Prostate gland (tissue), 2 donors: ENCODE data around the gene MAGEA1. TPM values are rescaled to one million over a fixed set of nuclear protein-coding genes. Genes with fewer than 3 reads are reported as not detected.

ENCODE experiments used
- DNase-seq: peaks from one replicate; pipeline ENCODE4 v3.0.0-alpha.2; 2019; ENCODE audit warnings: low spot score
- H3K27ac ChIP-seq, 2 donors: fragments of 200-600 bp; sonication (generic); 2 replicates each; pipeline ENCODE4 v1.5.1; 2017 to 2019
- H3K27me3 ChIP-seq: fragments of 200-600 bp; sonication (generic); replicated peaks from 2 replicates; pipeline ENCODE4 v1.5.1; 2019; ENCODE audit not compliant: insufficient read depth
- H3K36me3 ChIP-seq, 2 donors: fragments of 200-600 bp; sonication (generic); 1 replicate in 1 of 2; 2 replicates in 1 of 2; pipeline versions ENCODE4 v1.5.1 to v1.8.1; 2017 to 2019
- H3K4me1 ChIP-seq: fragments of 200-600 bp; sonication (generic); replicated peaks from 2 replicates; pipeline ENCODE4 v1.5.1; 2019
- H3K4me3 ChIP-seq, 2 donors: fragments of 200-600 bp; sonication (generic); 2 replicates each; pipeline ENCODE4 v1.5.1; 2017 to 2019
- H3K9me3 ChIP-seq: fragments of 200-600 bp; sonication (generic); 2 replicates; pipeline ENCODE4 v1.5.1; 2017
- CTCF ChIP-seq, 4 experiments: fragments of 200-600 bp in 2 of 4; fragments of 450-650 bp in 2 of 4; sonication (generic) in 2 of 4; IDR thresholded peaks; 1 replicate in 3 of 4; 2 replicates in 1 of 4; pipeline ENCODE4 v1.5.1; 2016 to 2019; ENCODE audit warnings: antibody characterized with exemption in 4 of 4, mild to moderate bottlenecking in 2 of 4, moderate library complexity in 2 of 4
- POLR2A ChIP-seq: fragments of 450-650 bp; IDR thresholded peaks from one replicate; pipeline ENCODE4 v1.6.1; 2016; ENCODE audit warnings: antibody characterized with exemption, mild to moderate bottlenecking
- POLR2AphosphoS5 ChIP-seq: sonication (generic); formaldehyde crosslinking; IDR thresholded peaks from one replicate; pipeline ENCODE4 v1.6.1; 2017; ENCODE audit warnings: antibody characterized with exemption
- WGBS: methylation state at CpG from one replicate; pipeline ENCODE4 v1.1.5; 2018; 5-methylcytosine and 5-hydroxymethylcytosine counted together
- intact Hi-C: fragments of 100-400 bp; cut with DNase I; formaldehyde crosslinking; loops from one replicate; pipeline ENCODE4 v1.14.2; 2022
- total RNA-seq, 2 donors: library from RNA; depleted of rRNA; stranded (reverse); fragments of >200 nt; gene quantifications; one replicate each; pipeline ENCODE4 v1.1.0, GENCODE V29; 2016

The MAGEA1 gene
- total RNA-seq, 2 donors from 2014 or later: 5.4 TPM; not detected in 1

DNA sequence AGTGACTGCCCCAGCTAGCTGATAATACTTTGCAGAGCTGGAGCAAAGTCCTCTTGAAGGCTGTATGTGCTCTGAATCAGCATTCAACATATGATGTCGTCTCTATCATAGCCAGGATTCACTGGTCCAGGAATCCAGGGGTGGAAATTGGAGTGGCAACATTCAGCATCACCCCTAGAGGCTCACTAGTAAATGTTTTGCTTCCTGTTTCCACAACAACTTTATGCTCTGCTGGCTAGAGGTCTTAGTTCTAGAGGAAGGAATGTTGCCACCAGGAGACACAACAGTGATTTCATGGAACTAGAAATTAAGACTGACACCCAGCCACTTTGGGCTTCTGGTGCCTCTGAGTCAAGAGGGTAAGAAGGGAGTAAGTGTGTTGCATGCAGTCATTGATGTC is 11.3 kb downstream of the MAGEA1 start:
- no peak overlapping the region for H3K4me3 ChIP-seq
- no peaks in the 10 kb centered on the region for H3K36me3 ChIP-seq
- no peak overlapping the region for H3K27ac ChIP-seq
- DNase-seq: no peak
- no peaks in the 10 kb centered on the region for H3K9me3 ChIP-seq
- no peaks in the 10 kb centered on the region for H3K27me3 ChIP-seq
- WGBS: 75% methylated on average over 1 of the region's 1 CpG
- intact Hi-C loops: no loop called here
- no peak for TF ChIP-seq POLR2AphosphoS5
- TF ChIP-seq POLR2A: no peak
- no peak for TF ChIP-seq CTCF (IDR thresholded peaks at IDR 0.05)
- H3K4me1 ChIP-seq: no peaks in the 10 kb centered on the region

DNA sequence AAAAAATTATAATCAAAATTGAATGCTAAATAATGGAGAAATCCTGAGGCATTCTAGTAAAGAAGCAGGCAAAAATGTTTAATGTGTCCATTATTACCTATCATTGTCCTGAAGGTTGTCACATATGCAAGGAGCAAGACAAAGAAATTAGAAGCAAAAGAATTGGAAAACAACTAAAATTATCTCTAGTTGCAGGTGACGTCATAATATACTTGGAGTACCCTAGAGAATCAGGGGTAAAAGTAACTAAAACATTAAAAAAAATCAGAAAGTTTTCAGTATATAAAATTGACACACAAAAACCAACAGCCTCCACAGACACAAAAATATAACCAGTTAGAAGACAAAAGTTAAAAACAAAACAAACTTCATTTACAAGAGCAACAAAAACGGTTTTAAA is 21.4 kb downstream of the MAGEA1 start:
- Histone ChIP-seq H3K9me3 (no peaks in the 10 kb centered on the region), H3K4me1 (no peaks in the 10 kb centered on the region), H3K27me3 (no peaks in the 10 kb centered on the region), H3K27ac (no peak overlapping the region), H3K36me3 (no peaks in the 10 kb centered on the region), H3K4me3 (no peak overlapping the region)
- 83% methylated on average over 2 of the region's 2 CpGs for WGBS
- DNase-seq: no peak
- TF ChIP-seq CTCF (IDR thresholded peaks at IDR 0.05): no peak
- TF ChIP-seq POLR2AphosphoS5: no peak
- no peak for TF ChIP-seq POLR2A
- intact Hi-C loops: no loop called here

DNA sequence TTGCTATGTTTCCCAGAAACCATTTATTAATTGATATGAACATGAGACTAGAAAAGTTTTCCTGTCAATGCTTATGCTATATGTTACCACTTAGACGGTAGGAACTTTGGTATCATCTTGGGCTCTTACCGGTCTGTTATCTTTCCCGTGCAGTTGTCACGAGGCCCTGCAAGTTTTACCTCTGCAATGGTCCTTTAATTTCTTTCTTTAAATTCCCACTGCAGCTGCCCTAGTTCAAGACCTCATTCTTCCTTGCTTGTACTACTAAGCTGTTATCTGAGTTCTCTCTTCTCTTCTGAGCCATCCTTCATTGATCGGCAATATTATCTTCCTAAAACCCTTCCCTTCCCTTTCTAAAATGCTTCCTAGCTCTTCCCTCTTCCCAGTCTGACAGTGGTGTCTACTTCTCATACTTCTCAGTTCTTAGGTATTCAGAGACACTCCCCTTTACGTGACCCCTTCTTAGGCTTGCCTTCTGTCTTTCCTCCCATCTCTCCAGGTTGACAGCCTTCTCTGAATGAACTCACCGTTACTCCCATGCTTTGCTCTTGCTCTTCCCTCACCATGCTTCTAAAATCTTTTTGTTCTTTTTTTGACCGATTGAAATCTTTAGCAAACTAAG is 27.5 kb downstream of the MAGEA1 start:
- Histone ChIP-seq H3K4me1 (no peaks in the 10 kb centered on the region), H3K27ac (no peak overlapping the region), H3K36me3 (no peaks in the 10 kb centered on the region), H3K4me3 (no peak overlapping the region), H3K27me3 (no peaks in the 10 kb centered on the region), H3K9me3 (no peaks in the 10 kb centered on the region)
- TF ChIP-seq POLR2A: no peak
- WGBS: 87% methylated on average over 8 of the region's 8 CpGs
- DNase-seq: no peak
- intact Hi-C loops: no loop called here

GRCh38 chrX:153209347-153209746 is 30.3 kb downstream of the MAGEA1 start:
- TF ChIP-seq CTCF (IDR thresholded peaks at IDR 0.05) (no peak), POLR2A (no peak), POLR2AphosphoS5 (no peak)
- 68% methylated on average over 3 of the region's 3 CpGs for WGBS

GRCh38 chrX:153214934-153215333 is 35.9 kb downstream of the MAGEA1 start:
- DNase-seq: no peak
- H3K4me1 ChIP-seq: no peaks in the 10 kb centered on the region
- H3K9me3 ChIP-seq: no peaks in the 10 kb centered on the region
- intact Hi-C loops: no loop called here
- no peak overlapping the region for H3K4me3 ChIP-seq
- no peak for TF ChIP-seq CTCF (IDR thresholded peaks at IDR 0.05)
- no peak for TF ChIP-seq POLR2A
- no peak for TF ChIP-seq POLR2AphosphoS5
- no peak overlapping the region for H3K27ac ChIP-seq
- no peaks in the 10 kb centered on the region for H3K27me3 ChIP-seq
- WGBS: 40% methylated on average over 2 of the region's 2 CpGs
- H3K36me3 ChIP-seq: no peaks in the 10 kb centered on the region

More at GRCh38 chrX:153209347-153209746, 30.3 kb downstream of the MAGEA1 start:
- no peaks in the 10 kb centered on the region for H3K27me3 ChIP-seq
- no peak for DNase-seq
- H3K27ac ChIP-seq: no peak overlapping the region
- no peaks in the 10 kb centered on the region for H3K36me3 ChIP-seq
- H3K9me3 ChIP-seq: no peaks in the 10 kb centered on the region
- intact Hi-C loops: no loop called here
- no peaks in the 10 kb centered on the region for H3K4me1 ChIP-seq
- H3K4me3 ChIP-seq: no peak overlapping the region
